ENCODE data around the gene FFAR3. TPM values are rescaled to one million over a fixed set of nuclear protein-coding genes. Genes with fewer than 3 reads are reported as not detected.

The FFAR3 gene
- total RNA-seq, 1 donor from 2014 or later = 0.31 TPM

DNA sequence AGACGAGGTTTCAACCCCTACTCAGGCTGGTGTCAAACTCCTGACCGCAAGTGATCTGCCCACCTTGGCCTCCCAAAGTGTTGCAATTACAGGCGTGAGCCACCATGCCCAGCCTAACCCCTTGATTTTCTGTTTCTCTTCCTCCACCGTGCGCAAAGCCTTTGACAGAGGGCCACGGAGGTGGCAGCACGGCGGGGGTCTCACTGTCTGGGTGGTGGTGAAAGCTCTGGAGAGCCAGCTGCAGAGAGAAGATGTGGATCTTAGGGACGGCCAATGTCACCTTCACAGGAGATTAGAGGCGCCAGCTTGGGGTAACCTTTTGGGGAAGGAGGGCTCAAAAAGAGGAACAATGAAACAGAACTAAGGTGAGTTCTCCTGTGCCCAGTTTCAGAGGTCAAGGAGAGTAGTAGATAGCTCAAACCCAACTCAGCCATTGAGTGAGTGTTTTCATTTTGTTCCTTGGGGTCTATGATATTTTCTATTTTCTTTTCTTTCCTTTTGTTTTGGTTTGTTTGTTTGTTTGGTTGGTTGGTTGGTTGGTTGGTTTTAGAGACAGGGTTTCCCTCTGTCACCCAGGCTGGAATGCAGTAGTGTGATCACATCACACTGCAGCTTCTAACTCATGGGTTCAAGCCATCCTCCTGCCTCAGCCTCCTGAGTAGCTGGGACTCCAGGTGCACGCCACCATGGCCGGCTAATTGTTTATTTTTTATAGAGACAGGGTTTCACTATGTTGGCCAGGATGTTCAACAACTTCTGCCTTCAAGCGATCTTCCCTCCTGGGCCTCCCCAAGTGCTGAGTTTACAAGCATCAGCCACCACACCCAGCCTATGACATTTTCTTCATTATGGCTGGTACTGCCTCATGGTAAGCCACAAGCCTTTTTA is 50.3 kb downstream of the FFAR3 start:
- no peak for DNase-seq (ENCODE audit: low spot score in 2 of 2, unreplicated experiment in 2 of 2)
- H3K9me3 Mint-ChIP-seq = no peaks in the 10 kb centered on the region
- H3K27ac Mint-ChIP-seq = no peak overlapping the region
- peaks cover 38% of the 10 kb centered on the region for H3K27me3 Mint-ChIP-seq (ENCODE audit: low read depth)
- peaks cover 8% of the 10 kb centered on the region for H3K4me1 Mint-ChIP-seq
- no peaks in the 10 kb centered on the region for H3K36me3 Mint-ChIP-seq
- TF ChIP-seq, protein P1, sequence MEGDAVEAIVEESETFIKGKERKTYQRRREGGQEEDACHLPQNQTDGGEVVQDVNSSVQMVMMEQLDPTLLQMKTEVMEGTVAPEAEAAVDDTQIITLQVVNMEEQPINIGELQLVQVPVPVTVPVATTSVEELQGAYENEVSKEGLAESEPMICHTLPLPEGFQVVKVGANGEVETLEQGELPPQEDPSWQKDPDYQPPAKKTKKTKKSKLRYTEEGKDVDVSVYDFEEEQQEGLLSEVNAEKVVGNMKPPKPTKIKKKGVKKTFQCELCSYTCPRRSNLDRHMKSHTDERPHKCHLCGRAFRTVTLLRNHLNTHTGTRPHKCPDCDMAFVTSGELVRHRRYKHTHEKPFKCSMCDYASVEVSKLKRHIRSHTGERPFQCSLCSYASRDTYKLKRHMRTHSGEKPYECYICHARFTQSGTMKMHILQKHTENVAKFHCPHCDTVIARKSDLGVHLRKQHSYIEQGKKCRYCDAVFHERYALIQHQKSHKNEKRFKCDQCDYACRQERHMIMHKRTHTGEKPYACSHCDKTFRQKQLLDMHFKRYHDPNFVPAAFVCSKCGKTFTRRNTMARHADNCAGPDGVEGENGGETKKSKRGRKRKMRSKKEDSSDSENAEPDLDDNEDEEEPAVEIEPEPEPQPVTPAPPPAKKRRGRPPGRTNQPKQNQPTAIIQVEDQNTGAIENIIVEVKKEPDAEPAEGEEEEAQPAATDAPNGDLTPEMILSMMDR (IDR thresholded peaks at IDR 0.05; ENCODE audit: unreplicated experiment) = no peak
- no peak overlapping the region for H3K4me3 Mint-ChIP-seq

DNA sequence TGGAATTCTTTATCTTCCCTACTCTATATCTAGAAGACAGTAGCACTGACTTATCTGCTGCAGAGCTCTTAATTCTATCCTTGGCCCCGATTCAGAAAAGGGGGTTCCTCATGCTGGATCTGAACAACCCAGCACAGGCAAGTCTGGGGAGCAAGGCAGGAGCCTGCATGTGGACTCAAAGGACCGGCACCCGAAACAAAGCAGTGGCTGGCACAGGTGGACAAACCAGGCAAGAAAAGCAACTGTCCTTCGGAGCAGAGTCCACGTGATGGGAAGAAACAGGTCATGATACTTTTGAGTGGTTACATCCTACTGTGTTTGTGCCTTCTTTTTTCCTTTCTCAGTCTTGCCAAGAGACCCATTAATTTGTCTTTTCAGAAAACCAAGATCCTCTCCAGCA is 50.9 kb downstream of the FFAR3 start:
- TF ChIP-seq, protein P1 (IDR thresholded peaks at IDR 0.05; ENCODE audit: unreplicated experiment) = no peak
- Mint-ChIP-seq H3K27me3 (ENCODE audit: low read depth) (peaks cover 42% of the 10 kb centered on the region), H3K27ac (no peak overlapping the region), H3K4me1 (peaks cover 8% of the 10 kb centered on the region), H3K36me3 (no peaks in the 10 kb centered on the region), H3K4me3 (no peak overlapping the region), H3K9me3 (no peaks in the 10 kb centered on the region)
- DNase-seq (ENCODE audit: low spot score in 2 of 2, unreplicated experiment in 2 of 2) = no peak

Small RNA genes within 50 kb of the gene (microRNA-seq; reads per million reads assigned to microRNA genes)
- gene MIR5196 = 2.1 reads per million

Other genes with a start within 250 kb of the FFAR3 start
- gene FXYD3, start 242.6 kb upstream of the FFAR3 start, total RNA-seq = 5.5 to 8.3 TPM (median 6.6 TPM) in 3 replicates
- 1.1 to 2.0 TPM (median 1.4 TPM) in 3 replicates for gene LGI4, start 223.4 kb upstream of the FFAR3 start, total RNA-seq
- gene FXYD1, start 219.6 kb upstream of the FFAR3 start, total RNA-seq = 2.8 to 4.3 TPM (median 3.6 TPM) in 3 replicates
- gene FXYD7, start 215.2 kb upstream of the FFAR3 start, total RNA-seq = 0.41 to 1.3 TPM (median 0.69 TPM) in 3 replicates
- 23.1 to 27.0 TPM (median 24.7 TPM) in 3 replicates for gene FXYD5, start 203.7 kb upstream of the FFAR3 start, total RNA-seq
- not detected in 3 replicates for gene FAM187B, start 129.7 kb upstream of the FFAR3 start, total RNA-seq
- 48.9 to 54.7 TPM (median 51.9 TPM) in 3 replicates for gene LSR, start 109.5 kb upstream of the FFAR3 start, total RNA-seq
- gene USF2, start 89.5 kb upstream of the FFAR3 start, total RNA-seq = 135 to 154 TPM (median 137 TPM) in 3 replicates
- 1.2 to 1.6 TPM (median 1.4 TPM) in 3 replicates for gene HAMP, start 75.9 kb upstream of the FFAR3 start, total RNA-seq
- gene MAG, start 66.3 kb upstream of the FFAR3 start, total RNA-seq = 19.2 to 26.1 TPM (median 22.7 TPM) in 3 replicates
- 54.6 to 59.9 TPM (median 56.3 TPM) in 3 replicates for gene CD22, start 29.3 kb upstream of the FFAR3 start, total RNA-seq
- 0.96 to 1.3 TPM (median 1.2 TPM) in 3 replicates for gene FFAR1, start 10.6 kb upstream of the FFAR3 start, total RNA-seq
- gene GPR42, start 12.6 kb downstream of the FFAR3 start, total RNA-seq = not detected in 3 replicates
- gene FFAR2, start 89.8 kb downstream of the FFAR3 start, total RNA-seq = not detected in 3 replicates
- gene KRTDAP, start 132.0 kb downstream of the FFAR3 start, total RNA-seq = 1.9 to 3.3 TPM (median 2.5 TPM) in 3 replicates
- 161 to 172 TPM (median 171 TPM) in 3 replicates for gene DMKN, start 155.2 kb downstream of the FFAR3 start, total RNA-seq
- 0.32 to 0.49 TPM (median 0.47 TPM) in 3 replicates for gene SBSN, start 169.9 kb downstream of the FFAR3 start, total RNA-seq
- not detected in 3 replicates for gene GAPDHS, start 175.0 kb downstream of the FFAR3 start, total RNA-seq
- gene TMEM147, start 187.2 kb downstream of the FFAR3 start, total RNA-seq = 82.2 to 82.7 TPM (median 82.3 TPM) in 3 replicates
- gene ATP4A, start 205.2 kb downstream of the FFAR3 start, total RNA-seq = 0.11 to 0.22 TPM (median 0.16 TPM) in 3 replicates
- not detected in 3 replicates for gene PMIS2, start 227.7 kb downstream of the FFAR3 start, total RNA-seq